ENCODE data around the gene PPIL4. TPM values are rescaled to one million over a fixed set of nuclear protein-coding genes. Genes with fewer than 3 reads are reported as not detected.

The PPIL4 gene
- total and polyA plus RNA-seq, 2 of the 13 experiments (the other 11 are each of a cell fraction or from before 2014, with no cell fraction given), result 5.5 to 46.0 TPM

GRCh38 chr6:149484733-149485700 lies 60.8 kb downstream of the PPIL4 start, which contains the start of gene ZC3H12D (continued):
- peak; percentile 38; the same call in 1 of the 2 replicates for TF ChIP-seq ESRRA (CRISPR knock-in tag; IDR thresholded peaks at IDR 0.05; ENCODE audit: low read depth)
- TF ChIP-seq ZNF513 (CRISPR knock-in tag; conservative IDR thresholded peaks at IDR 0.05), result no peak
- peak; percentile 69 for TF ChIP-seq DRAP1 (CRISPR knock-in tag; IDR thresholded peaks at IDR 0.05)
- no peak for TF ChIP-seq ZBTB21 (CRISPR knock-in tag; IDR thresholded peaks at IDR 0.05)
- TF ChIP-seq ZSCAN31 (CRISPR knock-in tag; IDR thresholded peaks at IDR 0.05; ENCODE audit: low read depth), result peak; percentile 16; the same call in 1 of the 2 replicates
- peak; percentile 88 for TF ChIP-seq MEIS2 (CRISPR knock-in tag; IDR thresholded peaks at IDR 0.05)
- TF ChIP-seq GLI4 (CRISPR knock-in tag; IDR thresholded peaks at IDR 0.05; ENCODE audit: borderline replicate concordance), result peak; percentile 80; the same call in 1 of the 2 replicates
- no peak for TF ChIP-seq GPN1 (CRISPR knock-in tag; IDR thresholded peaks at IDR 0.05; ENCODE audit: borderline replicate concordance)
- 0 out of 2 replicates have a peak, but pooled peaks have one; percentile 47 for TF ChIP-seq ZNF326 (CRISPR knock-in tag; IDR thresholded peaks at IDR 0.05; ENCODE audit: borderline replicate concordance)
- peak; percentile 95 for TF ChIP-seq TARDBP (CRISPR knock-in tag; IDR thresholded peaks at IDR 0.05)
- no peak for TF ChIP-seq SYNCRIP (IDR thresholded peaks at IDR 0.05; ENCODE audit: insufficient read depth, low read depth, low read length)
- TF ChIP-seq KLF15 (CRISPR knock-in tag; IDR thresholded peaks at IDR 0.05; ENCODE audit: borderline replicate concordance), result no peak
- peak; percentile 97 for TF ChIP-seq ZNF136 (CRISPR knock-in tag; IDR thresholded peaks at IDR 0.05; ENCODE audit: low read depth)
- TF ChIP-seq DPF2 (CRISPR knock-in tag; IDR thresholded peaks at IDR 0.05; ENCODE audit: borderline replicate concordance, low read depth), result peak; percentile 70; the same call in 1 of the 2 replicates
- no peak; the same call in 1 of the 2 replicates for TF ChIP-seq ZBED4 (CRISPR knock-in tag; IDR thresholded peaks at IDR 0.05; ENCODE audit: borderline replicate concordance)
- no peak for TF ChIP-seq ZNF790 (CRISPR knock-in tag; IDR thresholded peaks at IDR 0.05; ENCODE audit: borderline replicate concordance)
- peak; percentile 97 for TF ChIP-seq XRCC5 (optimal IDR thresholded peaks at IDR 0.05; ENCODE audit: low read length)
- TF ChIP-seq SOX5 (CRISPR knock-in tag; IDR thresholded peaks at IDR 0.05; ENCODE audit: borderline replicate concordance), result peak; percentile 64; the same call in 1 of the 2 replicates
- no peak for TF ChIP-seq CHD2 (IDR thresholded peaks at IDR 0.05; ENCODE audit: low read depth, low read length)
- peak; percentile 79; the same call in 1 of the 2 replicates for TF ChIP-seq HOXA3 (CRISPR knock-in tag; IDR thresholded peaks at IDR 0.05)
- no peak; the same call in 1 of the 2 replicates for TF ChIP-seq ZBTB42 (CRISPR knock-in tag; IDR thresholded peaks at IDR 0.05)
- no peak for TF ChIP-seq ZNF20 (CRISPR knock-in tag; IDR thresholded peaks at IDR 0.05)
- TF ChIP-seq SKI (IDR thresholded peaks at IDR 0.05; ENCODE audit: partially characterized antibody), result peak; percentile 18
- TF ChIP-seq HDAC1 (CRISPR knock-in tag; IDR thresholded peaks at IDR 0.05), result peak; percentile 68
